ENCODE results near the gene GALM.

- TF ChIP-seq CTCF (optimal IDR thresholded peaks at IDR 0.05 in 1 of 3, IDR thresholded peaks at IDR 0.05 in 1 of 3, conservative IDR thresholded peaks at IDR 0.05 in 1 of 3; ENCODE audit: extremely low read depth in 1 of 3, insufficient read depth in 2 of 3, low read length in 3 of 3): no peak
- no peak for TF ChIP-seq EZH2 (IDR thresholded peaks at IDR 0.05; ENCODE audit: low read length)
These were observed 619 bp downstream of the GALM start for GRCh38 chr2:38666556-38666910.
